ENCODE data around the gene SPATA13.

- no peak for TF ChIP-seq JUND (IDR thresholded peaks at IDR 0.05; ENCODE audit: low read depth, low read length)
- no peak for TF ChIP-seq POLR2AphosphoS2 (IDR thresholded peaks at IDR 0.05; ENCODE audit: low read depth, low read length)
- no peak for TF ChIP-seq GABPA (IDR thresholded peaks at IDR 0.05; ENCODE audit: low read depth)
Measured at GRCh38 chr13:24134231-24134630, 26.3 kb upstream of the SPATA13 start.

Data from GM12878 (cell line).